Measurements from ENCODE around the gene RRN3.
"Not testable (repeated sequence)": the region's sequence is repeated elsewhere in the genome, so short reads cannot be mapped to it uniquely, and the experiment has no call there.

RRN3 gene, protein sequence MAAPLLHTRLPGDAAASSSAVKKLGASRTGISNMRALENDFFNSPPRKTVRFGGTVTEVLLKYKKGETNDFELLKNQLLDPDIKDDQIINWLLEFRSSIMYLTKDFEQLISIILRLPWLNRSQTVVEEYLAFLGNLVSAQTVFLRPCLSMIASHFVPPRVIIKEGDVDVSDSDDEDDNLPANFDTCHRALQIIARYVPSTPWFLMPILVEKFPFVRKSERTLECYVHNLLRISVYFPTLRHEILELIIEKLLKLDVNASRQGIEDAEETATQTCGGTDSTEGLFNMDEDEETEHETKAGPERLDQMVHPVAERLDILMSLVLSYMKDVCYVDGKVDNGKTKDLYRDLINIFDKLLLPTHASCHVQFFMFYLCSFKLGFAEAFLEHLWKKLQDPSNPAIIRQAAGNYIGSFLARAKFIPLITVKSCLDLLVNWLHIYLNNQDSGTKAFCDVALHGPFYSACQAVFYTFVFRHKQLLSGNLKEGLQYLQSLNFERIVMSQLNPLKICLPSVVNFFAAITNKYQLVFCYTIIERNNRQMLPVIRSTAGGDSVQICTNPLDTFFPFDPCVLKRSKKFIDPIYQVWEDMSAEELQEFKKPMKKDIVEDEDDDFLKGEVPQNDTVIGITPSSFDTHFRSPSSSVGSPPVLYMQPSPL

DNA sequence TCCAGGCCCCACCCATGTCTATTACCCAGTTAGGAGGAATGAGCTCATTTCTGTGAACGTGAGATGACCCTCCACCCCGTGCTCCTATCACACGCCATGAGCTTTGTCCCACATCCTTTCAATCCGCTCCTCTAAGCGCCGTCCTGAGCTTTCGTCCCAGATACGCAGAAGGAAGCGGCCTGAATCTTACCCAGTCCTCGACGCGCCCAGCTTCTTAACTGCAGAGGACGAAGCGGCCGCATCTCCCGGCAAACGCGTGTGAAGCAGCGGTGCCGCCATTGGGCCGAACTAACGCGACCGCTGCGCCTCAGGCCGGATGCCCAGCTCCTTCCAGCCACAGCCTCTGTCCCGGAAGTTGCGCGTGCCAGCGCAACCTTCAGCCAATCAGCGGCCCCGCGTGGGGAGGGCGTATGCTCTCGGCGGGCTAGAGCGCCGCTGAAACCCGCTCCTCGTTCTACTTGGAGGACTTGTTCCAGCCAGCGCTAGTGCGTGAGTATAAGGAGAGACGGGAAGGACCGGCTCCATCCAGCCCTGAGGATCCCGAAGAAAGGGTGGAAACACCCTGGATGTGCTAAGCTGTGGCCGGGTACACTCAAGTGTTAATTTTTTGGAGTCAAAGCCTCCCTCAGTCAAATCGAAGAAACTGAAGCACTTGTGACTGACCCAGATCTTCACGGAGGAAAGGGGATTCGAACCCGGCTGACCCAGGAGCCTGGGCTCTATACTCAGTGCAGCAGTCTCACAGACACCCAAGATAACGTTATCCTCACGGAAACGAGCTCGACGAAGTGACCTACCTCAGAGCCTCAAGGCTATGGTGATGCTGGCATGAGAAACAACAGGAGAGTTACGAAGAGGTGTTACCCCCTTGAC lies at the start of gene RRN3:
TSS of gene RRN3 (minus strand) at position 318 of the 873 bp plus-strand sequence. CDS start at position 279, 39 bp downstream.
- DNase-seq (ENCODE audit: low read depth) = peak; percentile 79

DNA sequence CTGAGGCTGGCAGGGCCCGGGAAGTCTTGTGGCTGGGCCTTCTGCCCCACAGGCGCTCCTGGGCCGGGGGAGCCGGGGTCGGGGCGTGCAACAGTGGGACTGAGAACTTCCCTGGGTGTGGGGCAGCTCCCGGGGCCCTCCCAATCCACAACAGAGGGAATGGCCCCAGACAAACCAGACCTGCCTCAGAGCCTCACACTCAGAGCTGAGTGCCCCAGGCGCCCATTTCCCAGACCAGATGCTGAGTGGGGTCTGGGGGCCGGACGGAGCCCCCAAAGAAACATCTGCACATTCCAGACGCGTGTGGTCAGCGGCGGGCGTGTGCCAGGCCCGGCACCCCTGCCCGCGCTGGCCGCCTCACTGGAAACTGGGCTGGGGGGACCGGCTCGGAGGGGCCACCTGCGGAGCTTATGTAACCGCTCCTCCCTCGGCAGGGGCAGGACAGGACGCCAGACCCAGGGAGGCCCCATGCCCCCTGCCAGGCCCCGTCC lies 49.6 kb upstream of the RRN3 start:
- not testable (repeated sequence) for DNase-seq (ENCODE audit: low read depth)

DNA sequence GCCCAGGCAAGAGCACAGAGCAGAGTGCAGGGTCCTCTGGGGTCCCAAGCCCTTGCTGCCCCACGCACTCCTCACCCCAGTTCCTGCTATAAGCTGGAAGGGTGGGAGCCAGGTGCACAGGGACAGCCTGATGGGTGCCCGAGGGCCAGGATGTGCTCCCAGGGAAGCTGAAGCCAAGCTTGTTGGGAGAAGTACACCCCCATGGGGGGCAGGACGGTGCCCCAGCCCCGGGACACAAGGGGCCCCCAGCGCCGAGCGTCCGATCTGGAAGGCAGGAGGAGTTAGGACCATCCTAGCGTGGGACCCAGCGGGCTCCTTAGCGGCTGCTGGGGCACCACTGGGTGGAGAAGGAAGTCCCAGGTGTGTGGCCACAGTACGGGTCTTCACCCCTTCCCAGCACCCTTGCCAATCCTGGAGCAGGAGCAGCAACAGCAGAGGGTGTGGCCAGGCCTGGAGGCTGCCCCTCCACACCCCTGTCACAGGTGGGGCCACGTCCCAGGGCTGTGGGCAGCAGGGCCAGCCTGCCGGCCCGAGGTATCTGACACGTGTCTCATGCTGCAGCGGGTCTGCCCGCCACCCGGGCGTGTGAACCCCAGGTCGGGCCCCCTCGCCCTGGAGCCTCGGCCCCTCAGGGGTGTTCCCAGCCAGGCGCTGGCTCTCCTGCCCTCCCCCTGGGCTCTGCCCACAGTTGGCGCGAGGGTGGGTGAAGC lies 49.0 kb upstream of the RRN3 start:
- DNase-seq (ENCODE audit: low read depth) = not testable (repeated sequence)

DNA sequence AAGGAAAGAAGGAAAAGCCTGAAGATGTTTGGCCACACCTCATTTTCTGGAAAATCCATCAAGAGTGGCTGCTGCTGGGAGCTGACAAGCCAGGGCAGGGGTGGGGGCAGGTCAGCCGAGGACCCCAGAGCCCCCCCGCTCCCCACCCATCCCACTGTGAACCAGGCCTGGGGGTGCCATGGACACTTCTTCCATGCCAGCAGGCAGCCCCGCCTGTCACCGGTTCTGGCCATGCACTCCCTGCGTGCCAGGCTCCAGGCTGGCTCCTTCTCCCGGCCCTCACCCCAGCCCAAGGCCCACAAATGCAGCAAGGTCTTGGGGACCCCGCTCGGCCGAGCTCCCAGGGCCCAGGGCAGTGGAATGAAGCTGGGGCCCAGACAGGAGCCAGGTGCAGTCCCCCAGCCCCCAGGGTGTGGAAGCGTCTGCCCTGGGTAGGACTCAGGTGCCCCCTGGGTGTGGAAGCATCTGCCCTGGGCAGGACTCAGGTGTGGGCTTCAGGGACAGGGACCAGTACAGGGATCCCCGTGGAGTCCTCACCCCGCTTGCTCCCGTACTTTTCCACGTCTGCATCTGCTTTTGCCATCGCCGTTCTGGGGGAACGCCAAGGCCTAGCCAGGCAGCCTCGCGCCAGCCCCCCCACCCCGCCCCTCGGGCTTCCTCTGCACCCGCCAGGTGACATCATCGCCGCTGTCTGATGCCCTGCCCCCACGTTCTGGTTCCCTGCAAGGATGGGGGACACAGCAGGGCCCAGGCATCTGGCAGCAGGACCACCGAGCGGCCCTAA lies 48.2 kb upstream of the RRN3 start:
- not testable (repeated sequence) for DNase-seq (ENCODE audit: low read depth)

DNA sequence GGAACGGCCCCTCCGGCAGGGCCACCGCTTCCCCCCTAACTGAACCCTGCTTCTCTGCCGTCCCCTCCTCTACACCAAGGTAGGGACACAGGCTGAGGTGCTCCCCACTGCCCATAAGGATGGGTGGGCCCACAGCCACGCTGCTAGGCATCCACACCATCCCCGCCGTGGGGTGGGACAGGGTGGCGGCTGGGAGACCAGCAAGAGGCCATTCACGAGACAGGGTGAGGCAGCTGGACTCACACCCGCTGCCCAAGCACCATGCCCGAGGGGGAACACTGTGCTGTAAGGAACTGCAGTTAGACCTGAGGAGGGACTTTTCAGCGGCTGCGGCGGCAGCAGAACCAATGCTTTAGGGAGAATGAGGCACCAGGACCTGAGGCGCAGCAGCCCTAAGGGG lies 47.5 kb upstream of the RRN3 start:
- no peak for DNase-seq (ENCODE audit: low read depth)

DNA sequence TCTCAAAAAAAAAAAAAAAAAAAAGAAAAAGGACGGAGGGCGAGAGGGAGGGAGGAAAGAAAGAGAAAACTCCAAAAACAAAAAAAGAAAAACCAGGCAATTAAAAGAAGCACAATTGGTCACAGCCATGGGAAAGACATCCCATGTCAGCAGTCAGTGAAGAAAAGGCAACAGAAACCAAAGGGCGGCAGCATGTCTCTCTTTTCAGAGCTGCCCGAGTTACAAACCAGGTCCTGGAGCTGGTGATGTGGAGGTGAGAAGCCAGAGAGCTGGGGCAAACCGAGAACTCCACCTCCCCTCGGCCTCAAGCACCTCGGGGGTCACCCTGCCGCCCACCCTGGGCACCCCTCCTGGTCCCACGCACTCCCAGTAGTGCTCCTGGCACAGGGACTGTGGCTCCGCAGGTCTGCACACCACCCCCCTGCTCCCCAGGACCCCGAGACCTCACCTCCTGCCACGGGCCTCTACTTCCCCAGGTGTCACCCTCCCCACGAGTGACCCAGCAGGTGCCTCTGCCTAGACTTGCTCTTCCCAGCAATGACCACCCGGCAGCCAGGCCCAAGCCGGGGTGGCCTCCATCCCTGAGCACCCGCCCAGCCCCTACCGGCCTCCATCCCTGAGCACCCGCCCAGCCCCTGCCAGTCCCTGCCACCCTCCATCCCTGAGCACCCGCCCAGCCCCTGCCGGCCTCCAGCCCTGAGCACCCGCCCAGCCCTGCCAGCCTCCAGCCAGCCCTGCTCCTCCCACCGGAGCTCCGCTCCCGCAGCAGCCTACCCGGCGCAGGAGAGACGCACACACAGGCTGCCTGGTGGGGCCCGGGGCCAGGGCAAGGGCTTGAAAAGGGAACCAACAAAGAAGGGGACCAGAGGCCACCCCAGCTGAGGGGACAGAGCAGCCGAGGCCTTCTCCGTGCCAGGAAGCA lies 46.6 kb upstream of the RRN3 start:
- not testable (repeated sequence) for DNase-seq (ENCODE audit: low read depth)

DNA sequence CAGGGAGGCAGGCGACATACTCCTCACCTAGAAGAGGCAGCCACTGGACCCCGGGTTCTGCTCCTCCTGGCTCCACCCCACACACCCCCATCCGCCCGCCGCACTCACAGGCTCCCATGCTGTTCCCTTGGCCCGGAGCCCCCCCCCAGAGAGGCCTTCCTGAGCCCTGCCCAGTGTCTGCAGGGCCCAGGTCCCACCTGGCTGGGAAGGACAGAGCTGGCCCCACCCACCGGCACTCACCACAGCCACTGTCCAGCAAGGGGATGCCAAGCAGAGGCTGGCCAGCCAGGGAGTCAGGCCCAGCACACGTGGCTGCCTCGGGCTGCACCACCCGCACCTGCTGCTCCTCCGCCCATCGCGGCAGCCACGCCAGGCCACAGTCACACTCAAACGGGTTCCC lies 43.4 kb upstream of the RRN3 start:
- DNase-seq (ENCODE audit: low read depth) = not testable (repeated sequence)

DNA sequence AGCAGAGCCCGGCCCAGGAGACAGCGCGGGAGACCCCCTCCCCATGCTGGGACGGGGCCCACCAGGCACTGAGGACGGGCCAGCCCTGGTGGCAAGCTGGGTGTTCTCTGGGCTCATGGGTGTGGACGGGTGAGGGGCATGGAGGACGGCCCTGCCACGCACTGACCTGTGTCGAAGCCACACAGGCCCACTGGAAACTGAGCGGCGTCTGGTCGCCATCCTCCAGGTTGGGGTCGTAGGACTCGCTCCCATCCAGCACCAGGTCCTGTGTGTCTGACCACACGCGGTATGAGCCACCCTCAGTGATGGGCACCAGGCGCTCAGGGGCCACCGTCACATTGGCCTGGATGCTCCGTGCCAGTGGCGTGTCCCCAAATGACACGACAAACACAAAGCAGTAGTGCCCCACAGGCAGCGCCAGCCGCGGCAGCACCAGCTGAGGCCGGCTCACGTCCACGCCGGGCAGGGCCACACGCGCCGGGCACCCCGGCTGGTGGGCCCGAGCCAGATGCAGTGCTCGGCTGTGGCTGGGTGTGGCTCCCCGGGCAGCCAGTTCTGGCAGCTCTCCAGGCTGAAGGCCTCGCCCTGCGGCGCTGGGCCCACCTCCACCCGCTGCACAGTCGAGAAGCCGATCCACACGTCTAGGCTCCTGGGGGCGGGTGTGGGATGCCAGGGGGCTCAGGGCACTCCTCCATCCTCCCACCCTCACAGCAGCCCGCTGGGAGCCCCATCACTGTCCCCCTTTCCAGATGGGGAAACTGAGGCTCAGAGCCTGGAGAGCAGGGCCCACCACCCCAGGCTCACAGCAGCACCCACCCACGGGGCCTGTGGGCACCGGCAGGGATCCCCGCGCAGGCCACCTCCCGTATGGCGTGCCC lies 41.6 kb upstream of the RRN3 start:
- DNase-seq (ENCODE audit: low read depth) = not testable (repeated sequence)

DNA sequence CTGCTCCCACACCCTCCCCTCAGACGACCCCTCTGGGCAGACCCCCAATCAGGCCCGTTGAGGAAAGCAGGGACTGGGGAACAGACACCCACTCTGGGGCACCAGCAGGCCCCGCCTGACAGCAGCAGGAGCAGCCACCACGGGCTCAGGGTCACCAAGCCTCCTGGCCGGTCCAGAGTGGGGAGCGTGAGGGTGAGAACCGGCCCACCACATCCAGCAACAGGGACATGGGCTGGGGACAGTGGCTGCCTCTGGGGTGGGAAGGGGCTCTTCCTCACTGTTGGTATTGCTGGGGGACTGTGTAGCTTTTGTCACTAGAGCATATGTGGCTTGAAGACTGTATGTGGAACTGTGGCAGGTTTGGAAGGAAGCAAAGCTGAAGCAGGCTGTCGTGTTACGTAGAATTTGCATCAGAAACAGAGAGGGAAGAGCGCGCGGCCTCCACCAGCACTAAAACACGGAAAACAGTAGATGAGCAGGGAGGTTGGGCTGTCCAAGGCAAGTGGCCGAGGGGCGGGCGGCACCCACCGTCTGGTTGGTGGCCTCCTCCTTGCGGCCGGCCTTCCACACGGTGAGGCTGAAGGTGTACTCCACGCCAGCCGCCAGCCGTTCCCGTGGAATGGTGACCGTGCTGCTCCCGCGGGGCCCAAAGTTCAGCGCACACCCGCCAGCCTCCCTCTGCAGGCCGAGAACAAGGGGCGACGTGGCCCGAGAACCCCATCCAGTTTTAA lies 40.8 kb upstream of the RRN3 start:
- DNase-seq (ENCODE audit: low read depth) = not testable (repeated sequence)

DNA sequence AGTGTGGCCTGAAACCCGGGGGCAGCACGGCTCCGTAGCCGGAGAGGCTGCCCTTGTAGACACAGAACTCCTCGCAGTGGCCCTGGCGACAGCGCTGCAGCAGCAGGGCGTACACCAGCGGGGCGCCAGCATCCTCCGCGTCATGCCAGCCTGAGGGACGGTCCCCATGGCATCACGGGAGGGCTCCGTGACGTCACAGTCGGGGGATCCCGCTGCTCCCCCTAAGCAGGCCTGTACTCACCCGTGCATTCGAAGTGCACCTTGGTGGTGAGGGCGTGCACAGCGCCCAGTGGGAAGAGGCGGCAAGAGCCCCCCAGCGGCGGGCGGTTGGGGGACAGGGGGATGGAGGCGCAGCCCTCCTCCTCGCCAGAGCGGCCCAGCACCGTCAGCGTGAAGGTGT lies 39.5 kb upstream of the RRN3 start:
- DNase-seq (ENCODE audit: low read depth) = not testable (repeated sequence)

DNA sequence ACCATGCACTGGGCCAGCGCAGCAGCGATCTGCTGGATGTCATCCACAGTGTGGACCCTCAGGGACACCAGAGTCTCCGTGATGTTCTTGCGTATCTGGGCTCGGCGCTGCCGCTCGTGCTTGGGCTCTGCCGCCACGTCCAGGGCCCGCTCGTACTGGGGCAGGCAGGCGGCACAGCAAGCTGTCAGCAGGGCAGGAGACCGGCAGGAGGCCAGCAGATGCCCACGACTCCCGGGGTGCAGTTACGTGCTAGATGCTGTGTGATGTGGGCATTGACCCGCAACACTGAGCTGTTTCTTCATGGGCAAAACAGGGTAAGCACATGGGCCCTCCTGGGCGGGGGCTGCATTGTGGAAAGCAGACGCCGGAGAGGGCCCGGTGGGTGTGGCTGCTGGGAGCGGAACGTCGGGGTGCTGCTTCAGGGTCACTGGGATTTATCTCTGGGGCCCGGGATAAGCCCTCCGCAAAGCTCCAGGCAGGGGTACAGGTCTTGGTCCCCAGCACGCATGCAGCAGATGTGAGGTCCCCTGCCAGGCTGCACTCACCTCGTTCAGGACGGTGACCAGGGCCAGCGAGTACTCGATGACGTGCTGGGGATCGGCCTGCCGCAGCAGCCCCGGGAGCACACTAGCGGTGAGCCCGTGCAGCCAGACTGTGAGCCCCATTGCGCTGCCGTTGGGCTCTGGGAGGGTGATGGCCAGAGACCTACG lies 38.8 kb upstream of the RRN3 start:
- DNase-seq (ENCODE audit: low read depth) = not testable (repeated sequence)

DNA sequence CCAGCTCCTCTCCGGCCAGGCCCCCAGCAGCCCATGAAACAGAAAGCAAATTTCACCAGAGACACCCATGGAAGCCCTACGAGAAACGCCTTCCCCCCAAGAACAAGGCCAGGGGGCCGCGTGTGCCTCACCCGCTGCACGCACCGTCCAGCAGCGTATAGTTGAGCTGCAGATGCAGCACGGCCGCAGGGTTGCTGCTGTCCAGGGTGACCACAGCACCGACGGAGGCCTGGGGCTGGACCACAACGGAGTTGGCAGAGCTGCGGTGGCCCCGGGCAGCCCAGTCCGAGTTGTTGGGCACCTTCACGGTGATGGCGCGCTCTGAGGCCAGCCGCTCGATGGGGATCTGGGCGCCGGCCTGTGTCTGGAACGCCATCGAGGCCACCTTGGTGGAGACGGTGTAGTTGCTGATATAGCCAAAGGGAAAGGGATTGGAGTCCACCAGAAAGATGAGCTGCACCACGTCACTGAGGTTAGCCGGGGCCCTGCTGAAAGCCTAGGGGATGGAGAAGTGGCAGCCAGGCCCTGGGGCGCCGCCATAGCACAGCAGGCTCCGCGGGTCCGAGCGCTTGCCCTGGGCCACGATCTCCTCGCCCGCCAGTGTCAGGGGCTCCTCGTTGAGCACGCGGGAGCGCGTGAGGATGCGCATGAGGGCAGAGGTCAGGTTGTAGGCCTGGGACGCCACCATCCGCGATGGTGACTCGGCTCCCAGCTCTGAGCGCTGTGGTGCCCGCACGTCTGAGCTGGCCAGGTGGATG lies 37.0 kb upstream of the RRN3 start:
- DNase-seq (ENCODE audit: low read depth) = not testable (repeated sequence)

DNA sequence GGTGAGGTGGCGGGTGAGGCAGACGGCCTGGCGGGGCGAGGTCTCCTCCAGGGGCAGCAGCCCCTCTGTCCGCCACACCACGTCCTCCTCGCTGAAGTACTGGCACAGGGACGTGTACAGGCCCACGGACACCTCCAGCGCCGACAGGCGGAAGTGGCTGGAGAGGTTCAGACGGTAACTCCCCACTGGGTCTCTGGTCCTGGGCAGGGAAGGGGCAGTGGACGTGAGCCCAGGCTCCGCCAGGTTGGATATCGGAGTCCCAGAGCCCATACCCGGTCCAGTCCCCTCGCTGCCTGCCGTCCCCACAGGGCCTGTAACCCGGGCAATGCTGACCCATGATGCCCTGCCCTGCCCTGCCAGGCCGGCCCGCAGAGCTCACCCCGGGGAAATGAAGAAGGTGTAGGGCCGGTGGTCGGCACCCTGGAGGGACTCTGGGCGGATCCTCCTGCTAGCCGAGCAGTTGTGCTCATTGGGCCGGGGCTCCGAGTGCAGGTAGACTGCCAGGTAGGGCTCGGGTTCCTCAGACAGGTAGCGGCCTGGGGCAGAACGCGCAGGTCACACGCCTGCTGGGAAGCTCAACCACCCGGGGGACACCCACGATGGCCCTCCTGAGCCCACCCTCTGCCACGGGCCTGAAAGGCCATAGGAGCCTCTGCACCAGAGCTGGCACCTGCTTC lies 36.3 kb upstream of the RRN3 start:
- DNase-seq (ENCODE audit: low read depth) = not testable (repeated sequence)

DNA sequence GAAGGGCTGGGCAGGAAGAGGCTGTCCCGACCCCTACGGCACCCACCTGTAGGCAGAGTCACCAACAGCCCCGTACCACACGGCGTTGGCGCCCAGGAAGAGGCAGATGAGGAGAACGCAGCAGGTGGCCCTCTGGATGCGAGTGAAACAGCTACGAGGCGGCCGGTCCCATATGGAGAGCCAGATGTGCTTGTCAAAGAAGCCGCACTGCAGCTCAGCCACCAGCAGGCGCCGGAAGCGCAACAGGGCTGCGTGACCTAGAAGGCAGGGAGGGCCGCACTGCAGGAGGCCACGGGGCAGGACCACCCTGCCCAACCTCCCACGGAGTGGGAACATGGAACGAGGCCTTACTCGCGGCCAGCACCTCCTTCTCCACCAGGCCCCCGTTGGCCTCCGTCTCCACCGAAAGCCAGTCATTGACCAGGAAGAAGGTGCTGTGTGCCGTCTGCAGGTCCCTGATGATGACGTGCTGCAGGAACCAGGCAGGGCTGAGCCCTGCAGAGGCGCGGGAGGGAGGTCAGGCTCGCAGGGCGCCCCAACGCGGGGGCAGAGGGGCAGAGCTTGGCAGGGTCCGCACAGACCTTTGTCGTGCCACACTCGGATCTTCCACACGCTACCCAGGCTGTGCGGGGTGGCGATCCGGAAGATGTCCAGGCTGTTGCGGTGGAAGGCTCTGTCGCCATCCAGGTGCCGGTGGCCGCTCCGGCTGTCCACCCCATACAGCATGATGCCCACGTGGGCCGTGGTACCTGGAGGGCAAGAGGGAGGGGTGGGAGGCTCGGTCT lies 33.8 kb upstream of the RRN3 start:
- not testable (repeated sequence) for DNase-seq (ENCODE audit: low read depth)

DNA sequence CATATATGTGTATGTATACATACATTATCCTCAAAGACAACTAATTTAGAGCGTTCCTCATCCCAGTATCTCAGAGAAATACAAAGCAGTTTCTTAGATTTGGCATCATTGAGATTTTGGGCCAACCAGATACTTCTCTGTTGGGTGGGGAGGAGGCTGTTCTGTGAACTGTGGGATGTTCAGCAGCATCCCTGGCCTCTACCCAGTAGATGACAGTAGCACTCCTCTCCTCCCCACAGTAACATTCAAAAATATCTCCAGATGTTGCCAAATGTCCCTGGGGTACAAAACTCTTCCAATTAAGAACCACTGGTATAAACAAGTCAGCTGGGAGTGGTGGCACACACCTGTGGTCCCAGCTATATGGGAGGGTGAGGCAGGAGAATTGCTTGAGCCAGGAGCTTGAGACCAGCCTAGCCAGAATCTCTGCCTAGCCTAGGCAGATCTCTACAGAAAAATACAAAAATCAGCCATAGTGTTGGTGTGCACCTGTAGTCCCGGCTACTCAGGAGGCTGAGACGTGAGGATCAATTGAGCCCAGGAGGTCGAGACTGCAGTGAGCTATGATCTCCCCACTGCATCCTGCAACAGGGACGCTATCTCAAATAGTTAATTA lies 6.4 kb upstream of the RRN3 start:
- not testable (repeated sequence) for DNase-seq (ENCODE audit: low read depth)

Data from stimulated activated CD8-positive, alpha-beta memory T cell treated with anti-CD3 and anti-CD28 coated beads, Interleukin-7, amount 100 ng/mL, for 24 hours (primary cell).